ENCODE data around the gene C14orf39.

Gene C14orf39

GRCh38 chr14:60485598-60486251 is at the start of gene C14orf39:
Gene C14orf39, minus strand, starts transcription at chr14:60486063. Its CDS starts 985 bp downstream, at chr14:60485078.
- peak; percentile 20 for DNase-seq

- DNase-seq, result no peak
Measured at GRCh38 chr14:60532442-60532841, 46.6 kb upstream of the C14orf39 start.

- DNase-seq, result no peak
Measured at GRCh38 chr14:60515511-60516289, 29.8 kb upstream of the C14orf39 start.

- no peak for DNase-seq
Measured at GRCh38 chr14:60514741-60515491, 29.1 kb upstream of the C14orf39 start.

- DNase-seq, result no peak
Measured at GRCh38 chr14:60514378-60514740, 28.5 kb upstream of the C14orf39 start.

- no peak for DNase-seq
Measured at GRCh38 chr14:60512973-60513571, 27.2 kb upstream of the C14orf39 start.

GRCh38 chr14:60512126-60512525 is 26.3 kb upstream of the C14orf39 start:
- DNase-seq, result no peak

GRCh38 chr14:60510951-60511599 is 25.2 kb upstream of the C14orf39 start:
- DNase-seq, result no peak

GRCh38 chr14:60510254-60510950 is 24.5 kb upstream of the C14orf39 start:
- DNase-seq, result no peak

- DNase-seq, result no peak
Measured at GRCh38 chr14:60509438-60510253, 23.8 kb upstream of the C14orf39 start.

GRCh38 chr14:60508707-60509437 is 23.0 kb upstream of the C14orf39 start, which contains the start of gene SIX6:
Gene SIX6, plus strand, starts transcription at chr14:60509146. Its CDS starts 253 bp downstream, at chr14:60509399.
- DNase-seq, result no peak

GRCh38 chr14:60508363-60508706 is 22.5 kb upstream of the C14orf39 start:
- DNase-seq, result no peak

- DNase-seq, result no peak
Measured at GRCh38 chr14:60506985-60507829, 21.3 kb upstream of the C14orf39 start.

GRCh38 chr14:60506462-60506984 is 20.7 kb upstream of the C14orf39 start:
- no peak for DNase-seq

- no peak for DNase-seq
Measured at GRCh38 chr14:60506010-60506409, 20.1 kb upstream of the C14orf39 start.

- no peak for DNase-seq
Measured at GRCh38 chr14:60505448-60505847, 19.6 kb upstream of the C14orf39 start.

- DNase-seq, result no peak
Measured at GRCh38 chr14:60502541-60502940, 16.7 kb upstream of the C14orf39 start.

GRCh38 chr14:60495946-60496345 is 10.1 kb upstream of the C14orf39 start:
- DNase-seq, result no peak

- no peak for DNase-seq
Measured at GRCh38 chr14:60490270-60490669, 4.4 kb upstream of the C14orf39 start.

All from activated T-cell treated with anti-CD3 and anti-CD28 coated beads, Interleukin-2, amount 50 U/mL, for 1 hour (primary cell).